M059J (cell line): ENCODE data around the gene SPAG16. TPM values are rescaled to one million over a fixed set of nuclear protein-coding genes. Genes with fewer than 3 reads are reported as not detected.
"Not testable (repeated sequence)": the region's sequence is repeated elsewhere in the genome, so short reads cannot be mapped to it uniquely, and the experiment has no call there.

Experiments
- DNase-seq: peaks from one replicate; pipeline ENCODE4 v3.0.0-alpha.2; 2012; ENCODE audit warnings: low read depth
- total RNA-seq: library from RNA; depleted of rRNA; stranded (reverse); fragments of >200 nt; shearing (Covaris generic); gene quantifications from 2 replicates; pipeline ENCODE4 v1.2.3, GENCODE V29; 2014

Gene SPAG16
- total RNA-seq, 1 experiment from 2014 or later: 37.8 TPM

DNA sequence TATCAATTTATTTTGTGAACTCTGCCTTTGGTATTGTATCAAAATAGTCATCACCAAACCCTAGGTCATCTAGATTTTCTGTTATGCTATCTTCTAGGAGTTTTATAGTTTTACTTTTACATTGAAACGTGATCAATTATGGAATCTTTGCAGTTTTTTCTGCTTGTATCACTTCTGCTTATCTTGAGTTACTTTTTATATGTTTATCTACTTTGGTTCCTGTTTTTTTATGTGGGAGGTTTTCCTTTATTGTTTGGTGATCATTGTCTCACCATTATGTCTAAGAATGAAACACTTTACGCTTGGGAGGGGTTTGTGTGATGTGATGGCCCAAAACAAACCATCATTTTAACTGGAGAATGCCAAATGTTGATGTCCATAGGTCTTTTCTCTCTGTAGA lies 261.2 kb downstream of the SPAG16 start:
- no peak for DNase-seq

DNA sequence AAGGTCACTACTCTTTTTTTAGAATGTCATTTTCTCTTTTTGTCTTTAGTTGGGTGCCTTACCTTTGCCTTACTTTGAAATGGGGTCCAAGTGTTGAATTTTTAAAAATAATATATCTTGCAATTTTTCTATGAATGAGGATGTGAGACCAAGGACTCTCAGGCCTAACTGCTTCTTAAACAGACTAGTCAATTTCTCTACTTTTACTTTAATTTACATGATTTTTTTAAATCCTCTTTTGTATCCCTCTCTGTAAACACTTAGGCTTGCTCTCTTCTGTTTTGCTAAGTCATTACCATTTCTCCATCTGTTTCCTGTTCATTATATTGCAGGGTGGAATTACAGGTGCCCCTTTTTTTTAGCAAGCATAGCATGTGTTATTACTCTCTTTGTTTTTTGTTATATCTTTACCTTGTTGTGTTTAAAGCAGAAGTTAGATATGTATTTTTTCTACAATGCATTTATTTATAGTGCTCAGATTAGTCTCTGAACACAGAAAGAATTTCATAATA lies 261.8 kb downstream of the SPAG16 start:
- DNase-seq: no peak

DNA sequence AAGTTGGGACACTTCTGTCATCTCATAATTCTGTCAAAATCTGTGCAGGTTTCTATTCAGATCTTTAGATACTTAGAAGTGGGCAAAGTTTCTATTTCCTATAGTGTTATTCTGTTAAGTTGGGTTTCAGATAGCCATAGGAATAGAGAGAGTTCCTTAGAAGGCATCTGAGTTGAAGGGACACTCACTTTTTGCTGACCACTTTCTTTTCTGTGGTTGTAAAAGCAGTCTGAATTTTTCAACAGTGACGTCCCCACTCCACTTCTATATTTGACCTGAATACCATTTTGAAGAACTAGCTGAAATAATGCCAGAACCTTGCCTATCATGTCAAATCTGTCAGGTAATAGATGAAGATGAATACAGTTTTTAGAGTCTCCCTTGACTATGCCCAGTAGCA lies 267.3 kb downstream of the SPAG16 start:
- DNase-seq: no peak

DNA sequence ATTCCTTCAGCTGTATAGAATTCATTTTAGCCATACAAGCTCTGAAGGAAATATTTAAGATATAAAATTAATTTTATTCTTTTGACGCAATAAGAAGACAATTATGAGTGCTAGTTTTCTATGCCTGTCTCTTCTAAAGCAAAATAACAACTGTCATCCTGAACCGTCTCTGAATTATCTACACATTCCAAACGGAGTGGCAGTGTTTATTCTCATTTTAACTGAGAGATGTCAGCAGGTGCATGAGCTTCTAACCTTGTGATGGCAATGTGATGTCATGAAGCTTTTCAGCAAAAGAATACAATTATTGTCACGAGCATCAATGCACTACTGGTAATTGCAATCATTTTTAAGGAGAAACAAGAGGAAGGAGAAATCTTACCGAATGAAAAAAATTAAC lies 274.8 kb downstream of the SPAG16 start:
- no peak for DNase-seq

DNA sequence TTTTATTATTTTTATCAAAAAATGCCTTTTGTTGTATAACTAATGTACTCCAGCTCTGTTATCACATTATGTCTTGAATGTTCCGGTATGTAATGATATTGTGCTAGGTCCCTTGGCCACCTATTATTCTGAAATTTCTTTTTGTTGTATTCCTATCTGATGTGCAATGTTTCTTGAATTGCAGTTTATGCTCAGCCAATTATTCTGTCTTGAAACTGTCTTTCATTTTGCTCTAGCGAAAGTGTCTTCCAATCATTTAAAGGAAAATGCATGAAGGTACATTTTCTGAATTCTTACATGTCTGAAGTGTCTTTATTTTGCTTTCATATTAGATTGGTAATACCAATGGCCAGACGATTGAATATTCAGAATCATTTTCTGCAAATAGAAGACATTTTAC lies 277.5 kb downstream of the SPAG16 start:
- no peak for DNase-seq

DNA sequence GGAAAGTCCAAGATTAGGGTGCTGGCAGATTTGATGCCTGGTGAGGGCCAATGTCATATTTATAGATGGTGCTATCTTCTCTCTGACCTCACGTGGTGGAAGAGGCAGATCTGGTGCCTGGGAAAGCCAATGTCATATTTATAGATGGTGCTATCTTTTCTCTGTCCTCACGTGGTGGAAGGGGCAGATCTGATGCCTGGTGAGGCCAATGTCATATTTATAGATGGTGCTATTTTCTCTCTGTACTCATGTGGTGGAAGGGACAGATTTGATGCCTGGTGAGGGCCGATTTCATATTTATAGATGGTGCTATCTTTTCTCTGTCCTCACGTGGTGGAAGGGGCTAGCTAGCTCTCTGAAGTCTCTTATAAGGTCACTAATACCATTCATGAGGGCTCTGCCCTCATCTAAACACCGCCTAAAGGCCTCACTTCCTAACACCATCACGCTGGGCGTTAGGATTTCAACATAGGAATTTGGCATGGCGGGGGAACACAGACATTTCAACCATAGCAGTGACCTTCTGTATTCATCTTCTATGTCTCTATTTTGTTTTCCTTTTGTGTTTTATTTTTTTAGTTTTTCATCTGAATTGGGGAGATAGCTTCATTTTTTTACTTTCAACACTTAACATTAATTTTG lies 278.4 kb downstream of the SPAG16 start:
- DNase-seq: no peak

DNA sequence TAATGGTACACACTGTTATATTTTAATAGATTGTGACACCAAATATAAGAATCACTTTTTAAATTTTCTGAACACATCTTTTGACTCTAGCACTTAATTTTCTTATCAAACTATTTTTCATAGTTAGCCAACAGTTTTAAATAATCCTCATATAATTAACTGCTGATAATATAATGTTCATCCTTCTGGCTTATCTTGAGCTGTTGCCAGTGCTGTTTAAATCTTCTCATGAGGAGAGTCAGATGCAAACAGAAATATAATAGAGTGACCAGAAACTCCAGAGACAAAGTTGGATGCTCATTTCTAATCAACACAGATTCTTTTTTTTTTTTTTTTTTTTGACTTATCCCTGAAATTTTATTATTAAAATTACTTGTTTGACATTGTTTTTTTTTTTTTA lies 282.6 kb downstream of the SPAG16 start:
- no peak for DNase-seq

DNA sequence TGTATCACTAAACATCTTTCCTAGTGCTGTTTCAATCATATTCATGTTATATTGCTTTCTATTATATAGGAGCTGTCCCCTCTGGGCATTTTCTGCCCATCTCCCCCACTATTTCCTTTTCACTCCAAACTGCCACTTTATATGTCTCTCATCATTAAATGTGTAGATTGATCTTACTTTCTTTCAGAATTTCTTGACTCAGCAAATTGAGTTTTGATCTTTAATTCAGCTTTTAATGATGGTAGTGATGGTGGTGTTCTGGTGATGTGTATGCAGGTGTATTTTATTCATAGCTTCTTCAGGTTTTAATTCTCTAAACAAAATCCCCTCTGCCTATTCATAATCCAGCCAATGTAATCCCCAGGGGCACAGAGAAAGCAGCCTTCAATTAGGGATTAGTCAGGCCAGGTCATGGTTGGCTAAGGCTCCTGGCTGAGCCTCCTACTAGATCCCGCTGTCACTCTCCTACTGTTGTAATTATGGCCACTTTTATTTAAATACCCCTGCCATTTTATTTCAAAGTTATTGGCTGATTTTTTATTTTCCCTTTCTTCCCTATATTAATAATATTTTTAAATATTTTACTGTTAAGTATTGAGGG lies 325.4 kb downstream of the SPAG16 start:
- no peak for DNase-seq

DNA sequence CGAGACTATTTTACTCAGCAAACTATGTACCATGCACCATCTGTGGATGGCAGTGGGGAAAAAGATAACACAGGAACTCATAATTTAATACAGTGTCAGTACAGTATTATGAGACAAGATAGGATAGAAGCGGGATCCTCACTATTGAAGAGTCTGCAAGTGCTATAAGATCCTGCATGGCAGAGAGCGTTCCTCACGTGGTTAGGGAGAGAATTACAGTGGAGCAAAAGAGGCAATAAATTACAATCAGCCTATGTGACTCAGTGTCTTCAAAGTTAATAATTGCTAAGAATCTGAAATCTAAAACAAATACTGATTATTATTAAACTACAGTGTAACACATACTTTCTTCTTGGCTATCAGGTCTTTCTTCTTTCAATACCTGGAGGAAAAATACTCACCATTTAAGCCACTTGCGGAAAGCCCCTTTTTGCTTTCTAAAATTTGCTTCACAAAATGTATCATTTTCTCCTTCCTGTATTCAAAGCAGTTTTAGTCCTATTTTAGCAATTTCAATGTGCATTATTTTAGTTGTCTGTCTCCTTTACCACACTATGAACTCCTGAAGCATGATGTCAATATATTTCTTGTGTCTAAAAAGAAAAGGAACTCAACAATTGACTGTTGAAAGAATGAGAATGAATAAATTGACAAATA lies 342.9 kb downstream of the SPAG16 start:
- no peak for DNase-seq

DNA sequence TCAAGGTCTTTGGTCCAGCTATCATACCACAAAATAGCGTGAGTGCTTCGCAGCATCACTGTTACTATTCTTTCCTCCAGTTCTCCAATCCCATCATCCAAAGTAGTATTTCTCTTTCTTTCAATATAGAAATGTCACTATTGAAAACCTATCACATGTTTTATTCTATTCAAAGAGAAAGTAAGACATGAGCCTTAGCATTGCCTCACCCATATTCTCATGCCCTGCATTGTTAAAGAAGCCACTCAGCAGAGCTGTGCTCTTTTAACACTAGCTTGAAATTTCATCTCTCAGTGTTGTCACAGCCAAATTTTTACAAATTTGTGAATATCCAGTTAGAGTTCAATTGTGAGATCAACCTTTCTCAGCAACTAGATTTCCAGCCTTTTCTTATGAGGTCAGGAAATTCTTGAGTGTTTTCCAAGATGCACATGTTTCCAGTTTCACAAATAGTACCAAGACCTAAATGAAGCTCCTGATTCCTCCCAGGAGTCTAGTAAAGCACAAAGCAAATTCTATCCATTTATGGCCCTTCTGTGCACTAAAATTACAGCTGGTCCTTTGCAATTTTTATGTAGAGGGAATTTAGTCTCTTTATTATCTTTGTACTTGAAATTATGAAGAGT lies 343.7 kb downstream of the SPAG16 start:
- no peak for DNase-seq

DNA sequence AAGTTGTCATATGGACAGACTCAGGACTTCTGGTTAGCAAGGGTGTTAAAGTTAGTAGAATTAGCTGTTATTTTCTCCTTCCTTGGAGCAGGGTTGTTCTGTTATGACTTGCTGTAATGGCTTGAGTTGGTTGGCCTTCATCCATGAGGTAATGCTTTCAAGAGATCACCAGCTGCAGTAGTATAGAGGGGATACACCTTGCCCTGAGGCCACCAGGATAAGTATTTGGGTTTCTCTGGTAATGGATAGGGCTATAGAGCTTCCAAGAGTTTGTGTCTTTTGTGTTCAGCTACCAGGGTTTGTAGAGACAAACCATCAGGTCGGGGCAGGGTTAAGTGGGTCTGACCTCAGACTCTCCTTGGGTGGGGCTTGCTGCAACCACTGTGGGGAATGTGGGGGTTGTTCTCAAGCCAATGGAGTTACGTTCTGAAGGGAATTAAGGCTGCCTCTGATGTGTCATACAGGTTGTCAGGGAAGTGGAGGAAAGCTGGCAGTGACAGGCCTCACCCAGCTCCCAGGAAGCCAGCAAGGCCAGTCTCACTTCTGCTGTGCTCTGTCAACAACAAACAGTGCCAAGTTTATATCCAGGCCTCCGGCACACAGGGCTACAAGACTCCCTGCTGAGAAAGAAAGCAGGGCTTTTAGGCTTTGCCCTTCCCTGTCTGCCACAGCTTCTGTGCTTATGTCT lies 356.6 kb downstream of the SPAG16 start:
- peak; percentile 6 for DNase-seq

DNA sequence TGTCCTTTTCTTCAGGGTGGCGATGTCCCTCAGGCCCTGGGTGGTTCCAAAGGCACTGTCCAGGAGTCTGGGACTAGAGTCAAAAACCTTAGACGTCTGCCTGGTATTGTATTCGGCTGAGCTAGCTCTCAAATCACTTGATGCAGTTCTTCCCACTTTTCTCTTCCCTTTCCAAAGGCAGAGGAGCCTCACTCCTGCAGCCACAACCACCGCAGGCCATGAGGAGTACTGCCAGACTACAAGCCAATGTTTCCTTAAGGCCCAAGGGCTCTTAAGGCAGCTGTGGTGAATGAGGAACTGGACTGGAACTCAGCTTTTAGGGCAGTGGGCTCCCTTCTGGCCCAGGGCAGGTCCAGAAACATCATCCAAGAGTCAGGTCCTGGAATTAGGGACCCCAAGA lies 360.7 kb downstream of the SPAG16 start:
- DNase-seq: no peak

DNA sequence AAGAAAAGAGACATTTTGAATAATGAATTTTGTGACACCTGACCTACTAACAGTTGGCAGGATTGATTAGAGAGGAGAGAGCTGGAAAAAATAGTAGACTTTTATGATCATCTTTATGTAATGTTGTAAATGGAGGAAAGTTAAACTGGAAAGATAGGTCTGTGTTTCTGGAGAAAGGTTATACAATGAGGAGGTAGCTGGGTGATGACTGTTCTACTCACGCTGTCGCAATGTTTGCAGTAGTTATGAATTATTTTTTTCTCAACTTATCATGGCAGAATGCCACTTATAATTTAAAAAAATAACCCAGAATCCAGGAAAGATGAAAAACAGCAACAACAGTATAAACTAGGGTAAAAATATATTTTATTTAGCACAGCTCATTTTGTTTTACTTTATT lies 364.9 kb downstream of the SPAG16 start:
- DNase-seq: no peak

DNA sequence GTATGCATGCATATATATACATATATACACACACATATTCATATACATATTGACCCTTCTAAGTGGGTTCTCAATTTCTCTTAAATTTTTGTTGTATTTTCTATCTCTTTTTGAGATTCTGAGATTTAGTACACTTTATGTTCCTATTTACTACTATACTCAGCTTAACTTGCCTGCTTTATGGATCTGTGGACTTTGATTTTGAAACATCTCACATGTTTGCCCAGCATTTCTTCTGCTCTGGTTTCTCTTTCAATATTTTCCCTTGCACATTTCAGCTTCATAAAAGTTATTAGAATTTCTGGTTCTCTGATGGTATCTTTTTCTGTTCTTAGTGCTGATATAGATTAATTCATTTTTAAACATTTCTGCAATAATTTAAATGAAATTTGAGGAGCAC lies 380.6 kb downstream of the SPAG16 start:
- DNase-seq: no peak

DNA sequence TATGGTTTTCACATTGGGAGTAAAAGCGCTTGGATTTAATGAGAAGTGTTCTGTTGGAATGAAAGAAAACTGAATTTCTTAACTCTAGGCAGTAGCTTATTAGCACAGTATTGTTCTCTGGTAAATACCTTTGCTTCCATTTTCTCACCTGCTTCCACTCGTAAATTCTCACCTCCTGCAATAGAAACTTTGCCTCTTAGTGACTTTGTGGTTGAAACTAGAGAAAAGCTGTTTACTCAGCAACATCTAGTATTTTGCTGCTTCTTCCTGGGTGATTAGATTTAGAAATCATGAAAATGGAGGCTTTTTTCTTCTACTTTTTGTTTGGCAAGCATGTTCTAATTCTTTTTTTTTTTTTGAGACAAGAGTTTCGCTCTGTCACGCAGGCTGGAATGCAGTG lies 385.4 kb downstream of the SPAG16 start:
- DNase-seq: no peak

DNA sequence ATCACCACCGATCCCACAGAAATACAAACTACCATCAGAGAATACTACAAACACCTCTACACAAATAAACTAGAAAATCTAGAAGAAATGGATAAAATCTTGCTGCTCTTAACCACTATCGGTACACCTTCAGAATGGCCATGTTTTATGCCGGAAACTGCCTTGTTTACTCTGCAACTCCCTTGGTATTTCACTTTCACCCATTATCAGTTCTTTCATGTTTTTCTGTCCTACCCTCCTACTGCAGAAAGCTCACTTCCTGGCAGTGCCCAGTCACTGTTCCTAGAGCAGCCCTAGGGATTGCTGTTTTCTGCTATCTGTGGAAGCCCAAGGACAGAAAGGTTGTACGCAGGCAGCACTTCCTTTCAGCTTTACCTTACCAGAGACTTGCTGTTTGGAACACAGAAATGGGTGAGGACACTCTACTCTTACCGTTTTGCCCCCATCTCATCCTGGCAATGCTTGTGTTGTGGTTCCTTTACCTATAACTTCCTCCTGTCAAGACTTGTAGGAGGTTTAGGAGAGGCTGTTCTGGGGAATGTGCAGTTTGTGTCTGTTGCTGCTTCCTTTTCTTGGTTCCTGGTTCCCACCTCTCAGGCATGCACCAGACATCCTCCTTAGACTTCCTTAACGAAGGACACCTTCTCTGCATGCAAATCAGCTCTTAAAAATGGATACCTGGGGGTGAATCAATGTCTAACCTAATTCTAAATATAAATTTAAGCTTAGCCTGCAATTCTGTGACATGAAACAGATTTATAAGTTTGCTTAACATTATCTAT lies 394.4 kb downstream of the SPAG16 start:
- peak; percentile 5 for DNase-seq

DNA sequence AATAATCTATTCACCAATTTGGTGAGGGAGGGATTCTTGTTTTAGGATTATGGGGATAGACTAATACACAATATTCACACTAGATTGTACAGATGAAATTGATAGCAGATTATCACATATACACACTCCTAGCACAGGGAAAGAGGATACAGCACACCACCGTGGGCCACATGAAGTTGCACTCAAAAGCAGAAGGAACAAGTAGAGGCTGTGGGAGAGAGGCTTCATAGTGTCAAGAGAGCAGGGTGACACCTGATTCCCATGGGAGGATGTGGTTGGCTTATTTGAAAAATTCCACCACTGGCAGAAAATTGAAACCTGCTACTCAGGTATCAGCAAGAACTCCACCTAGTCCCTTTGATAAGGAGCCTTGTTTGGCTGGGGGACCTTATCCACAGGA lies 395.6 kb downstream of the SPAG16 start:
- no peak for DNase-seq

DNA sequence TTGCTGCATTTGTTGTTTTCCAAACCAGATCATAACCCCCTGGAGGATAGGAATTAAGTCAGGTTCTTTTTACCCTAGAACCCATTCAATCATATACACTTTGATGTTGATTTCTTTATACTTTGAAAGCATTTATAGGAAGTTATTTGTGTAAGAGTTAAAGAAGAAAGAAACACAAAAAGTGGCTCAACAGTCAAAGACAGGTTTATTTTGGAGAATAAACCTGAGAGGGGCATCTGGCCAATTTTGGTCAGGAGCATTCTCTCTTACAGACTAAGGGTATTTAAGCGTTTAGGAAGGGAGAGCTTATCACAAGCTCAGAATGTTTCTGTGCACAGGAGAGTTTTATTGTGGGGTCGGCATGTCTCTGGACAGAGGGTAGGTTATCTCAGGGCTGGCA lies 398.0 kb downstream of the SPAG16 start:
- DNase-seq: no peak

DNA sequence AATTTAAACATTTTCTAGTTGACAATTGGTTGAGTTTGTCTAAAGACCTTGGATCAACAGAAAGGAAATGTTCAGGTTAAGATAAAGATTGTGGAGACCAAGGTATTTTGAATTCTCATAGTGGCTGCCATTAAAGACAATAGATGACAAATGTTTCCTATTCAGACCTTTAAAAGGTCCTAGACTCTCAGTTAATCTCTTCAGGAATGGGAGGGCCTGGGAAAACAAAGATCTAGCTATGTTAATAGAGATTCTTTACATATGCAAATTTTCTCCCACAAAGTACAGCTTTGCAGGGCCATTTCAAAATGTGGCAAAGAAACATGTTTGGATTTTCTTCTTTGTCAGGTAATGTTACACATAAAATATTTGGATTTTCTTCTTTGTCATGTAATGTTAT lies 403.9 kb downstream of the SPAG16 start:
- DNase-seq: no peak

DNA sequence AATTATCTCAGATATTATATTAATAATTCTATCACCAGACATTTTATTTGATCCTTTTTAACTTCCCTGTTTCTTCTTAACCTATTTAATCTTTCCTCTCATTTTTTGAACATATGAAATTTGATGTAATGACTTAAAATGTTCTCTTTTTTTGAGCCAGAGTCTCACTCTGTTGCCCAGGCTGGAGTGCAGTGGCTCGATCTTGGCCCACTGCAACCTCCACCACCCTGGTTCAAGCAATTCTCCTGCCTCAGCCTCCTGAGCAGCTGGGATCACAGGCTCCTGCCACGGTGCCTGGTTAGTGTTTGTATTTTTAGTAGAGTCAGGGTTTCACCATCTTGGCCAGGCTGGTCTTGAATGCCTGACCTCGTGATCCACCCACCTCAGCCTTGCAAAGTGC lies 404.6 kb downstream of the SPAG16 start:
- DNase-seq: not testable (repeated sequence)

DNA sequence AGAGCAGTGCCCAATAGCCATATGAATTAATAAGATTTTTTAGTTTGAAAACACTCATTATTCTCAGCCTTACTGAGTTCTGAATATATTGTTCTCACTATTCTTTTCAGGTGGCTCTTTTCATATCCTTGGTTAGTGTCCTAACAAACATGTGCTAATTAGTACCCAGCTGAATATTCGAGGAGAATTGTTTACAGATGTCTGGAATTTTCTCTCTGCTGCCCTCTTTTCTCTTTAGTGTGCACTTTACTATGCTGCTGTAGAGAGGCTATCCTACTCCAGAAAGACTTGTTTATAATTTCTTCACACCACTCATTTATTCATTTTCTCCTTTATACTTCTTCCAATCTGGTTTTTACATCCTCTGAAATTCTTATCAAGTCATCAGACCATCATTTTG lies 405.3 kb downstream of the SPAG16 start:
- DNase-seq: no peak
